Measurements from ENCODE around the gene RFX1. TPM values are rescaled to one million over a fixed set of nuclear protein-coding genes. Genes with fewer than 3 reads are reported as not detected.

RFX1 gene
- polyA plus RNA-seq, 1 donor (not counting 4 experiments of a cell fraction or from before 2014, with no cell fraction given), result 0.45 TPM

- H3K4me3 ChIP-seq (ENCODE audit: control insufficient read depth in 2 of 3, extremely low read depth in 1 of 3, insufficient read depth in 2 of 3, low read depth in 1 of 3, low read length in 3 of 3), result no peak overlapping the region
- no peak overlapping the region for H3K9ac ChIP-seq (ENCODE audit: control insufficient read depth, extremely low read depth, insufficient read depth, low read length)
- H3K27ac ChIP-seq (ENCODE audit: control insufficient read depth, insufficient read depth, low read length), result no peak overlapping the region
- no peaks in the 10 kb centered on the region for H3K79me2 ChIP-seq (ENCODE audit: control insufficient read depth, insufficient read depth, low read length)
- no peak overlapping the region for H2AFZ ChIP-seq (ENCODE audit: control insufficient read depth, low read length)
- FAIRE-seq (no peak), DNase-seq (ENCODE audit: low read depth, low spot score) (no peak)
- H3K27me3 ChIP-seq (ENCODE audit: control insufficient read depth, extremely low read depth, insufficient read depth, low read length), result peaks cover 15% of the 10 kb centered on the region
- peaks cover 3 to 8% of the 10 kb centered on the region in 2 experiments for H3K36me3 ChIP-seq (ENCODE audit: control insufficient read depth in 2 of 2, extremely low read depth in 1 of 2, insufficient read depth in 2 of 2, low read length in 2 of 2)
- no peaks in the 10 kb centered on the region for H4K20me1 ChIP-seq (ENCODE audit: control insufficient read depth, extremely low read depth, insufficient read depth, low read length)
- H3K9me3 ChIP-seq (ENCODE audit: control insufficient read depth, low read depth, low read length), result no peaks in the 10 kb centered on the region
- H3K4me1 ChIP-seq (ENCODE audit: control insufficient read depth, extremely low read depth, insufficient read depth, low read length), result peaks cover 3% of the 10 kb centered on the region
- H3K9me1 ChIP-seq (ENCODE audit: control insufficient read depth, extremely low read depth, insufficient read depth, low read length), result no peaks in the 10 kb centered on the region
- H3K4me2 ChIP-seq (ENCODE audit: control insufficient read depth, extremely low read depth, insufficient read depth, low read depth, low read length), result no peak overlapping the region
- no peak for TF ChIP-seq EZH2 (IDR thresholded peaks at IDR 0.05; ENCODE audit: low read length)
- TF ChIP-seq CTCF (optimal IDR thresholded peaks at IDR 0.05 in 1 of 3, IDR thresholded peaks at IDR 0.05 in 1 of 3, conservative IDR thresholded peaks at IDR 0.05 in 1 of 3; ENCODE audit: extremely low read depth in 1 of 3, insufficient read depth in 2 of 3, low read length in 3 of 3), result no peak
- dilution Hi-C loops (cut with MboI; ENCODE audit: extremely low pct_ligation_motif_present, low sequenced_read_pairs), result no loop called here
Measured at GRCh38 chr19:13932911-13933393, 73.2 kb downstream of the RFX1 start.

- H2AFZ ChIP-seq (ENCODE audit: control insufficient read depth, low read length), result no peak overlapping the region
- H3K4me3 ChIP-seq (ENCODE audit: control insufficient read depth in 2 of 3, extremely low read depth in 1 of 3, insufficient read depth in 2 of 3, low read depth in 1 of 3, low read length in 3 of 3), result no peak overlapping the region
- TF ChIP-seq EZH2 (IDR thresholded peaks at IDR 0.05; ENCODE audit: low read length), result no peak
- no peak for TF ChIP-seq CTCF (optimal IDR thresholded peaks at IDR 0.05 in 1 of 3, IDR thresholded peaks at IDR 0.05 in 1 of 3, conservative IDR thresholded peaks at IDR 0.05 in 1 of 3; ENCODE audit: extremely low read depth in 1 of 3, insufficient read depth in 2 of 3, low read length in 3 of 3)
- H3K79me2 ChIP-seq (ENCODE audit: control insufficient read depth, insufficient read depth, low read length), result no peaks in the 10 kb centered on the region
- DNase-seq (ENCODE audit: low read depth, low spot score), result no peak
- H3K9ac ChIP-seq (ENCODE audit: control insufficient read depth, extremely low read depth, insufficient read depth, low read length), result no peak overlapping the region
- no peak overlapping the region for H3K4me2 ChIP-seq (ENCODE audit: control insufficient read depth, extremely low read depth, insufficient read depth, low read depth, low read length)
- H3K36me3 ChIP-seq (ENCODE audit: control insufficient read depth in 2 of 2, extremely low read depth in 1 of 2, insufficient read depth in 2 of 2, low read length in 2 of 2), result peaks cover 3 to 9% of the 10 kb centered on the region in 2 experiments
- FAIRE-seq, result no peak
- peaks cover 10% of the 10 kb centered on the region for H3K27me3 ChIP-seq (ENCODE audit: control insufficient read depth, extremely low read depth, insufficient read depth, low read length)
- no peak overlapping the region for H3K27ac ChIP-seq (ENCODE audit: control insufficient read depth, insufficient read depth, low read length)
- H3K9me1 ChIP-seq (ENCODE audit: control insufficient read depth, extremely low read depth, insufficient read depth, low read length), result no peaks in the 10 kb centered on the region
- dilution Hi-C loops (cut with MboI; ENCODE audit: extremely low pct_ligation_motif_present, low sequenced_read_pairs), result no loop called here
- H4K20me1 ChIP-seq (ENCODE audit: control insufficient read depth, extremely low read depth, insufficient read depth, low read length), result no peaks in the 10 kb centered on the region
- no peaks in the 10 kb centered on the region for H3K9me3 ChIP-seq (ENCODE audit: control insufficient read depth, low read depth, low read length)
- peaks cover 3% of the 10 kb centered on the region for H3K4me1 ChIP-seq (ENCODE audit: control insufficient read depth, extremely low read depth, insufficient read depth, low read length)
Measured at GRCh38 chr19:13932149-13932637, 73.9 kb downstream of the RFX1 start.
